ENCODE measurements around the gene ATE1.

DNA sequence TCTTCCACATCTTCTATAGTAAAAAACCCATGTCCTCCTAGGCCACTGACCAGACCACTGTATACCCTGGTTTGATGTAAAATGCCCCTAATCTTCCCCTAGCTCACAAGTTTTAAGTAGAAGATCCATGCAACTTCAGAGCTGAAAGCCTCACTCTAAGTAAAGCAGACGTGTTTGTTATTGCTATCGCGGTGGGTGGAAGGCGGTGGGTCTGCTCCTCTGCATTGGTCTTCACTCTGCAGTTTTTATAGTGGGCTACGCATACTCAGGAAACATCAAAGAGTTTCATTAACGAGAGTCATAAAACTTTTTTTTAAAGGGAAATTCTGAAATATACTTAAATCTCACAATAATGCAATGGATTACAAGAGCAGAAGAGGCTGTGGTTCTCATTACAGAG, 91.7 kb downstream of the ATE1 start:
- TF ChIP-seq, protein P1, sequence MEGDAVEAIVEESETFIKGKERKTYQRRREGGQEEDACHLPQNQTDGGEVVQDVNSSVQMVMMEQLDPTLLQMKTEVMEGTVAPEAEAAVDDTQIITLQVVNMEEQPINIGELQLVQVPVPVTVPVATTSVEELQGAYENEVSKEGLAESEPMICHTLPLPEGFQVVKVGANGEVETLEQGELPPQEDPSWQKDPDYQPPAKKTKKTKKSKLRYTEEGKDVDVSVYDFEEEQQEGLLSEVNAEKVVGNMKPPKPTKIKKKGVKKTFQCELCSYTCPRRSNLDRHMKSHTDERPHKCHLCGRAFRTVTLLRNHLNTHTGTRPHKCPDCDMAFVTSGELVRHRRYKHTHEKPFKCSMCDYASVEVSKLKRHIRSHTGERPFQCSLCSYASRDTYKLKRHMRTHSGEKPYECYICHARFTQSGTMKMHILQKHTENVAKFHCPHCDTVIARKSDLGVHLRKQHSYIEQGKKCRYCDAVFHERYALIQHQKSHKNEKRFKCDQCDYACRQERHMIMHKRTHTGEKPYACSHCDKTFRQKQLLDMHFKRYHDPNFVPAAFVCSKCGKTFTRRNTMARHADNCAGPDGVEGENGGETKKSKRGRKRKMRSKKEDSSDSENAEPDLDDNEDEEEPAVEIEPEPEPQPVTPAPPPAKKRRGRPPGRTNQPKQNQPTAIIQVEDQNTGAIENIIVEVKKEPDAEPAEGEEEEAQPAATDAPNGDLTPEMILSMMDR (IDR thresholded peaks at IDR 0.05; ENCODE audit: insufficient read depth, low read depth, low read length), result no peak
- no peak for TF ChIP-seq EZH2 (IDR thresholded peaks at IDR 0.05; ENCODE audit: insufficient read depth, low read length)
